Ammon's horn (tissue), 1 donor: Measurements from ENCODE around the gene SLC1A3.

ENCODE experiments used
- DNase-seq: peaks from one replicate; pipeline ENCODE4 v3.0.0-alpha.2; 2016; ENCODE audit warnings: low spot score

Gene SLC1A3

GRCh38 chr5:36655161-36655560, 48.8 kb downstream of the SLC1A3 start:
- peak; percentile 78 for DNase-seq

DNA sequence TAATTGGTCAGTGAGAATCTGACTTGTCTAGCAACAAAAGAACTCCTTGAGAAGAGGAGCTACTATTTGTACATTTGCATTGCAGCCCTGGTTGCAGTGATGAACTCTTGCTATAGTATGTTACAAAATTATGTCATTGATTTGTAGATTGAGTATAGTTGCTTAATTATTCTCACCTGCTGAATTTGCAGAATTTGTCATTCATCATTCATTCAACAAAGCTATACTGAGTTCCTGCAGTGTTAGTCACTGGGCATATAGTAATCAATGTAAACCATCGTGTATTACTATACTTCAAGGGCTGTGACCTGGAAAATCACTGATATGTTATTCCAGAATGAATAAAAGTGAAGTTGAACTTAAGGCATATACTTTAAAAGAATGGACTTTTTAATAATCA, 50.1 kb downstream of the SLC1A3 start:
- no peak for DNase-seq

GRCh38 chr5:36657563-36657995, 51.2 kb downstream of the SLC1A3 start:
- DNase-seq = peak; percentile 87

DNA sequence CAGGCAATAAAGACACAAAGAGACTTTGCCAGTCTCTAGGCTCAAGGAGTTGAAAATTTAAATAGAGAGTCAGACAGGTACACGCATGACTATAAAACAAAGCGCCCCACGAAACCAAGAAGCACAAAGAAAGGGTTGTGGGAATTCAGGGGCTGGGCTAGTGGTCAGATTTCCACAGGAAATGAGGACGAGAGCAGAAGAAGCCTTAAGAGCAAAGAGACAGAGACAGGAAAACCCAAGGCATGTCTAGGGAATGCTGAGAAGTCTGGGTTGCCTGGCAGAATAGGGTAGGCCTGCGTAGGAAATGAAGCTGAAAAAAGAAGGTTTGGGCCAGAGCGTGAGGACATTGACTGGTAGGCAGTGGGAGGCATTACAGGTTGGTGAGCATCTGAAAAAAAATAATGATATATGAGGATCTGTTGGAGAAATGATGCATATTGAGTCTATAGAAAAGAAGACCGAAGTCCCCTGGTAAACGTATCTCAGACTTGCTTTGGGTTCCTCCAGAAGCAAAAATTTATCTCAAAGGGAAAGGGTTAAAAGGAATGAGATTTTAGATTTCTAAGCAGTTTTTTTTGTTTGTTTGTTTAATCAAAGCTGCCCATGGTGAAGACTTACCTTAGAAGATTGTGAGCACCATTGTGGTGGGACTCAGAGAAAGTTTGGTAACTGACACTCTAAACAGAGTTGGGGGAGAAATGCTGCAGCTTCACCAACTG, 51.8 kb downstream of the SLC1A3 start:
- no peak for DNase-seq

DNA sequence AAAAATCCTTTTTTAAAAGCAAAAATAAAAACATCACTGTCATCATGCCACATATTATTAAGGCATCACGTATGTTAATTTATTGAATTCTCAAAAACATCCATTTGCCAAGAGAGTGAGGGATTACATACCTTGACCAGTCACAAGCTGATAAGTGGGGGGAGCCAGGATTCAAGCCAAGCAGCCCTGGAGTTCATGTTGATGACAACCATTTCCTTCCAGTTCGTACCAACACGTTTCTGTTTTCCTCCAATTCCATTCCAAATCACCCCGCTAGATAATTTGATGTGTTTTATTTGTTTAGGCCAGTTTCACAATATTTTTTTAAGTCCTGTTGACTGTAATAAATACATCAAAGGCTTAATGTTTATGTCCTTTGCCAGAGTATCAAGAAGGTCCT, 53.0 kb downstream of the SLC1A3 start:
- no peak for DNase-seq

DNA sequence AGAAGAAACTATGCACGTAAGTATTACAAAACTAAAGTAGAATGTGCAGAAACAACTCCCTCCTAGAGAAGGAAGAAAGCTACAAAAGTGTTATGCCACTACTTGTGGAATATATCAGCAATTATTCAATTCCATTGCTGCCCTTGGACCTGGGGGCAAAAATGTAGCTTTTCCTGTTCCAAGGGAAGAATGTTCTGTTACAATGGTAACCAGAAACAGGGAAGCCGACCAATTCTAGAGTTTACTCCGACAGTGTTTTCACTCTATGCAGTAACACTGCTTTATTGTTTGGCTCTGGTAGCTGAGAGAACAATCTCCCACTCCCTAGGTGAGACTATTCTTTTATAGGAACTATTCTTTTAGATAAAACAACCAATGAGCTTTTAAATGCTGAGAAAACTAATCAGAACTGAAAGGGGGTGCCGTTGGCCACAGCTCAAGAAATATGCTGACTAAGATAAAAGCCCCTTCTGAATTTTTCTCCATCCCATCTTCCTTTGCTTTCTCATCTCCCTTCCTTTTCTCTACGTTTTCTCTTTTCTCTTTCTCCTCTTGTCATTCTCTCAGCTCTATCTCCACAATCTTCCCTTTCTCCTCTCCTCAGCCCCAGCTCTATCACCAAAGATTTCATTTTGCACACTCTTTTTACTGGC, 54.1 kb downstream of the SLC1A3 start:
- peak; percentile 33 for DNase-seq

DNA sequence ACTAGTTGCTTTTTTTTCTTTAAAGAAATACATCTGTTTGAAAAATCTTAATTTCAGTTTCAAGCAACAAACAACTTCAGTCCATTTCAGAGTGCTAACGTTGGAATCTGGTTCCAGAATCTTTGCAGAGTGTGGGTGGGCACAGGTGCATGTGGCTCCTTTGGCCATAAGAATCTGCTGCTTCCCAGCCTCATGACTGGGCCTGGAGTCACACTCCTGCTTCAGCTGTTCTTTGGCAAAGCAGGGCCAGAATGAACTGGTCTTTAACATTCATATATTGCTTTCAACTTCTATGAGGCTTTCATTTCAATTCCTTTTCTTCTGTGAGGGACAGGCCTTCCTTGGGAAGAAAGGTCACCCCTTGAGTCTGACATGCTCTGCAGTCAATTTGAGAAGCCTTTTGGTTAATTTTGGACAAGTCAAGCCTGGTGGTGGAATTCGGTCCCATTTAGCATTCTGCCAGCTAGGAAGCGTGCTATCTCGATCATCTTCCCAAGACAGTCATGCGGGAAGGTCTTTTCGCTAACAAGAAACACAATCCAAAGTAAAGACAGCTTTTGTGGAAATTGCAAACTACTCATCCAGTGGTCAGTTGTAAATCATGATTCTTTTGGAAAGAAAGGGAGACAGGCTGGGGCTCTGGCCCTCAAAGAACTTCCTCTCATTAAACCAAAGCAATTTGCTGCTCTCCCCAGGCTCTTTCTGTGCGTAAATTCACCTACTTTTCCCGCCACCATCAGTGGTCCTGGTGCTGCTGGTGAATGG, 55.2 kb downstream of the SLC1A3 start:
- DNase-seq = no peak

DNA sequence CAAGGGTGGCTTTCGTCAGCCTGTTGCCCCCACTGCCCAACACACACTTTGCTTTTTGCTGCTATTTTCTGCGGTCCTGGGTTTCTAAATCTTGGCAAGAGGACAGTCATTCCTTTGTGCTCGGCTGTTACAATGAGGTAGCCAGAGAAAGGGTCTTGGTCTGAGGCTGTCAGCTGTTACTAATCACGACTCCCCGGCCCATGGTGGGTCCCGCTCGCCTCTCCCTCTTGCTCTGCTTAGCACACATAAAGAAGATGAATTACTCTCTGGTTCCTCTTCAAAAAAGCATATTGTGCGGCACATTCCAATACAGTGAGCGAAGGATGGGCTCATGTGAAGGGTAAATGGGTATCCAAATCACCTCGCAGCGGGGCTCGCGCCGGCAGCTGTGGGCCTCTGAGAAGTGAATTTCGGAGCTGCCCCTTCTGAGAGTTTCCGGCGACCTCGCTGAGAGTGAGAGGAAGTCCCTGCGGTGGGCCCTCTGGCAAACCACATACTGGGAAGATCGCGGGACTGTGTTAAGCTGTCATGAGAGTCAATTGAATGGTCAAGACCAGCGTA, 56.0 kb downstream of the SLC1A3 start:
- DNase-seq = peak; percentile 87

DNA sequence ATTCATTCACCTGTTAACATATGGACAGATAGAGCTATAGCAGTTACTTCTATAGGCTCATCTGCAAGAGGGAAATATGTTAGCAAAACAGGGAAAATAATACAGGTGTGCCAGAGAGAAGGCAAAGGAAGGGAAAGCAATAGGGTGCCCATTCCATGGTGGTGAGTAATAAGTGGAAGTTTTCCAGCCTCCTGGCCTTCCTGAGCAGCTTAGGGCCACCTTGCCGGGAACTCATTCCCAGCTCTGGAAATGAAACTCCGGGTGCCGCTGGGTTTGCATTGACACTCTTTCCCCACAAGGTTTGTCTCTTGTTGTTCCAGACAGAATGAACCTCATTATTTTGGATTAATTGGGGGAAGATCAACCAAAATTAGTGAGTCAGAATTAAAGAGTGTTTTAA, 58.4 kb downstream of the SLC1A3 start:
- no peak for DNase-seq

DNA sequence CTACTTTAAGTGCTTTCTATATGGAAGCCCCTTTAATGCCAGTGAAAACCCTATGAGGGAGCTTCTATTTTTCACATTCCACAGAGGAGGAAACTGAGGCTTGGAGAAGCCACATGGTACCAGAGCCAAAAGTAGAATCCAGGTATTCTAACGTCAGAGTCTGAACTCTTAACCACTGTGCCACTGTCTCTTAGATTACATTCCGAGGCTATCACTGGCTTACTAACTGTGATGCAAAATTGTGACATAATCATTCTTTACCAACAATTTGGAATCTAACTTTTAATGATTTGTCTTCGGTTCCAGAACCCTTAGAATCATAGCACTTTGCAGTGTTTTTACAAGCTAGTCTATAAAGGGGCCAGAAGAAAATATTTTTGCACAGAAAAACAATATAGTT, 59.2 kb downstream of the SLC1A3 start:
- no peak for DNase-seq

GRCh38 chr5:36666274-36666673, 59.9 kb downstream of the SLC1A3 start:
- DNase-seq = no peak

DNA sequence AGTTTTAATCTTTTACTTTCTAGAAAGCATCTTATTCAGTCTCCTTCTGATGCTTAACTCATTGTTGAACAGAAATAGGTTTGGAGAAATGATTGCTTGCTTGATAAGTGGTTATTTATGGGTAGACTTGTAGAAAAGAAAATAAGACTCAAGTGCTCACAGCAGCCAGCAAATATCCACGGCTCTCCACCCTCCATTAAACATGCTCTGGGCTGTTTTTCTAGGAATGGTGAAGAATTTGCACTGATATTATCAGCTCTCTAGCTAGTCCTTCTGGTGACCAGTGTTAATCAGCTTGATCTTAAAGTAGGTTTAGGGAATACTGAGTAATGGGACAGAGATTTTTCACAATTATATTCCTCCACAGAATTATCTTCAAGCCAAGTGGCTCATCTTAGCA, 60.6 kb downstream of the SLC1A3 start:
- no peak for DNase-seq

GRCh38 chr5:36667824-36668223, 61.4 kb downstream of the SLC1A3 start:
- DNase-seq = no peak

DNA sequence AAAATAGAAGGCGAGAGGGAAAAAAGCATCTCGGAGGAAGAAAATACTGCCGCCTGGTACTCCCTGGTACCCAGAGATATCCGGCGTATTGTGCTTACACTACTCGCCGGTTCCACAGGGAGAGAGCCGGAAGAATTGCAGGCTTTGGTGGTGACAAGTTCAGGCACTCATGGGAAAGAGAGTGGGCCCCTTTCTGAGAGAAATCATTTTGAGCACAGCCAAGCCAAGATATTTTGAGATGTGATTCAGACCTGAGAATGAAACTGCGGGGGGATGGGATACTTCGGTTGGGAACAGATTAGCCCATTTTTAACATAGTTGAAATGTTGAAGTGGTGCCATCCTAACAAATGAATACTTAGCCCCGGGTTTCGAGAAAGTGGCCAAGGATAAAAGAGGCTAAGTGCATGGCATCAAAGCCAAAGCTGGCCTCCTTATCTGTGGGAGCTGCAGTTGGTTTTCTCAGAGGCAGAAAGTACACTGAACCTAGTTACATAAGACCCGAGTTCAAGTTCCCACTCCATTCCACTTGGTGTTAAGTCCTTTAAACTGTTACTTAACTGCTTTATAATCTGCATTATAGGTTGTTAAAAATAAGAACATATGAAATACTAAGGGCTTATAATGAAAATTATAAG, 62.7 kb downstream of the SLC1A3 start:
- no peak for DNase-seq

DNA sequence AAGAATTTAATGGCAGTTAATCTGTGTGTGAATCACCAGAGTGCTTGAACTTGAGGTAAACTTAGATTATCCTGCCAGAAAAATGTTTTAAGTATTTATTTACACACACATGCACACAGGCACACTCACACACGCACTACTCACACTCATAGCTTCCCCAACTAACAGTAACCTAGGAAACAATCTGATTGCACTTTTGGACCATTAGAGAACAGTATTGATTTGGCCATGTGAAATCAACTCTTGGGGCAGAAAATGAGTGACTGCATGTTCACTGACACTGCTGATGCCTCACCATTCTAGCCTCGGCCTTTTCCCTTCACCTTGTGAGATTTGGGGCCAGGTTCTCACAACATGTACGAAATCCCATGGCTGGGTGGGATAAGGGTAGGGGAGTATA, 64.1 kb downstream of the SLC1A3 start:
- DNase-seq = no peak

- no peak for DNase-seq
These were observed 68.9 kb downstream of the SLC1A3 start for GRCh38 chr5:36675282-36675681.

GRCh38 chr5:36679221-36679989, 73.0 kb downstream of the SLC1A3 start:
- DNase-seq = no peak

- DNase-seq = peak; percentile 75
These were observed 73.7 kb downstream of the SLC1A3 start for GRCh38 chr5:36680066-36680465.

DNA sequence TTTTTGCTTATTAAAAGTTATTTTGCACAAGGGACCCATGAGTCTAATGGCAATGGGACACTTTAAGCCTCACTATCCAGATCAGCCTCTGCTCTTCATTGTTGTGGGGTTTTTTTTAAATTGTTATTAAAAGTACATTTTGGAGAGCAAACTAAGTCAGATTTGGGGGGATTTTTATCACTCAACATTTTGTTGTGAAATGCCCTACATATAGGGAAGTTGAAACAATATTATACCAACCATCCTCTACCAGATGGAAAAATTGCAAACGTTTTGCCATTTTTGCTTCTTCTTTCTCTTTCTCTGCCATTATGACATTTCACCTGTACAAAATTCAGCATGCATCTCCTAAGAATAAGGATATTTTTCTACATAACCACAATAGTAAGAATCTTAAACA, 75.3 kb downstream of the SLC1A3 start:
- DNase-seq = no peak

GRCh38 chr5:36682499-36682898, 76.1 kb downstream of the SLC1A3 start:
- DNase-seq = no peak

DNA sequence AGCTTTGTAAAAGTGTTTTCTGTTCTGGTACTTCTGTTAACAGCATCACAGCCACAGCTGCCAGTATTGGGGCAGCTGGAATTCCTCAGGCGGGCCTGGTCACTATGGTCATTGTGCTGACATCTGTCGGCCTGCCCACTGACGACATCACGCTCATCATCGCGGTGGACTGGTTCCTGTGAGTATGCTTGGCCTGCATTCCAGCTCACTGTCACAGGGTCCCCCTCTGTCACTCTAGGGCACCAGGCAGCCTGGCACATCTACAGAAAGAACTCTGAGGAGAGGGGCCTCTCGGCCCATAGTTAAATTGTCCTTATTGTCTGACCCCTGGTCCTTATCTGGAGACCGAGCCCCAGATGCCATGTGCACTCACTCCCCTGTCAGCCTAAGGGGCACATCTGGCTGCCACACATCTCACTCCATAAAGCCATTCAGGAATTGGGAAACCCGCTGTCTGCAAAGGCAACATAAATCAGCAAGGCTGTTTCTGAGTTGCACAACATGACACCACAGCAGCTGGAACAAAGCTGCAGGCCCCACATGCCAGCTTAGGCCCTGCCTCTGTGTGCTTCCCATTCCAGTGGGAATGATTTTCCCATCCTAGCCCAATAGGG, 77.5 kb downstream of the SLC1A3 start:
- DNase-seq = peak; percentile 90
